Fibroblast of lung (primary cell): Measurements from ENCODE around the gene NR4A1. TPM values are rescaled to one million over a fixed set of nuclear protein-coding genes. Genes with fewer than 3 reads are reported as not detected.

Experiments
- DNase-seq, 2 donors: peaks; one replicate each; pipeline versions ENCODE4 v3.0.0 to v3.0.0-alpha.2; 2010; ENCODE audit warnings: low read depth in 2 of 2
- H2AFZ ChIP-seq: 2 replicates; pipeline ENCODE4 v1.5.1; 2012; ENCODE audit warnings: low read length, control low read depth, inconsistent platforms
- H3K27ac ChIP-seq: 2 replicates; pipeline ENCODE4 v1.5.1; 2011; ENCODE audit warnings: low read length, control low read depth; ENCODE audit not compliant: insufficient read depth
- H3K27me3 ChIP-seq: 2 replicates; pipeline ENCODE4 v1.5.1; 2011; ENCODE audit warnings: mild to moderate bottlenecking, low read length; ENCODE audit not compliant: control insufficient read depth, insufficient read depth
- H3K36me3 ChIP-seq: 2 replicates; pipeline ENCODE4 v1.5.1; 2011; ENCODE audit warnings: low read length; ENCODE audit not compliant: control insufficient read depth, insufficient read depth
- H3K4me1 ChIP-seq: 2 replicates; pipeline ENCODE4 v1.5.1; 2011; ENCODE audit warnings: low read length; ENCODE audit not compliant: control insufficient read depth, insufficient read depth; ENCODE audit errors: extremely low read depth
- H3K4me2 ChIP-seq: 2 replicates; pipeline ENCODE4 v1.5.1; 2011; ENCODE audit warnings: low read length, control low read depth; ENCODE audit not compliant: insufficient read depth; ENCODE audit errors: extremely low read depth
- H3K4me3 ChIP-seq, 4 experiments: fragments of 200-600 bp in 1 of 4; sonication (generic) in 1 of 4; replicated peaks in 1 of 4; 2 replicates each; pipeline ENCODE4 v1.5.1; 2011 to 2016; ENCODE audit warnings: low read length in 4 of 4, low read depth in 3 of 4, mild to moderate bottlenecking in 3 of 4, control low read depth in 2 of 4, inconsistent platforms in 1 of 4, mixed read lengths in 1 of 4; ENCODE audit not compliant: insufficient read depth in 1 of 4; ENCODE audit errors: control extremely low read depth in 1 of 4
- H3K79me2 ChIP-seq: 2 replicates; pipeline ENCODE4 v1.5.1; 2012; ENCODE audit warnings: mild to moderate bottlenecking, low read length, inconsistent platforms; ENCODE audit not compliant: control insufficient read depth, insufficient read depth
- H3K9ac ChIP-seq: 2 replicates; pipeline ENCODE4 v1.5.1; 2011; ENCODE audit warnings: mild to moderate bottlenecking, low read length, control low read depth; ENCODE audit not compliant: insufficient read depth
- H3K9me3 ChIP-seq: 2 replicates; pipeline ENCODE4 v1.5.1; 2012; ENCODE audit warnings: low read depth, low read length; ENCODE audit not compliant: control insufficient read depth, insufficient read depth
- H4K20me1 ChIP-seq: 2 replicates; pipeline ENCODE4 v1.5.1; 2011; ENCODE audit warnings: low read length; ENCODE audit not compliant: control insufficient read depth, insufficient read depth; ENCODE audit errors: extremely low read depth
- CTCF ChIP-seq, 2 donors: IDR thresholded peaks in 1 of 2; conservative IDR thresholded peaks in 1 of 2; 1 replicate in 1 of 2; 2 replicates in 1 of 2; pipeline ENCODE4 v1.5.1; 2011 to 2012; ENCODE audit warnings: low read length in 2 of 2, control low read depth in 1 of 2, inconsistent platforms in 1 of 2, low read depth in 1 of 2, mild to moderate bottlenecking in 1 of 2
- EZH2 ChIP-seq: IDR thresholded peaks from 2 replicates; pipeline ENCODE4 v1.5.1; 2012; ENCODE audit warnings: low read length, control low read depth, mild to moderate bottlenecking; ENCODE audit errors: missing control alignments
- polyA plus RNA-seq, 2 donors: library from polyadenylated mRNA; depleted of rRNA in 1 of 2; stranded (reverse) in 1 of 2; unstranded in 1 of 2; fragments of >200 nt; gene quantifications; 2 replicates each; pipeline ENCODE4 v1.2.1, GENCODE V29; 2011 to 2012; ENCODE audit warnings: missing spikeins in 1 of 2
- total RNA-seq: library from RNA; depleted of rRNA; stranded (reverse); fragments of >200 nt; gene quantifications from 2 replicates; pipeline ENCODE4 v1.2.1, GENCODE V29; 2014

The NR4A1 gene
- total and polyA plus RNA-seq, 2 donors (not counting 1 experiment from before 2014, with no cell fraction given) = 3.8 to 4.1 TPM

- DNase-seq = peak; percentile 49 to 73
- Histone ChIP-seq H3K4me3 (no peak overlapping the region), H3K27me3 (no peaks in the 10 kb centered on the region), H3K9ac (peak overlapping the region; percentile 42), H3K27ac (peak overlapping the region; percentile 62), H4K20me1 (no peaks in the 10 kb centered on the region), H3K9me3 (no peaks in the 10 kb centered on the region), H3K4me1 (peaks cover 39% of the 10 kb centered on the region), H3K79me2 (peaks cover 3% of the 10 kb centered on the region), H3K4me2 (peak overlapping the region; percentile 48), H2AFZ (no peak overlapping the region), H3K36me3 (peaks cover under 1% of the 10 kb centered on the region)
- TF ChIP-seq CTCF (conservative IDR thresholded peaks at IDR 0.05 in 1 of 2, IDR thresholded peaks at IDR 0.05 in 1 of 2; ENCODE audit: low read depth in 1 of 2, low read length in 2 of 2) = peak; percentile 95 to 99
- no peak for TF ChIP-seq EZH2
Observed at GRCh38 chr12:52082988-52083637, 31.9 kb downstream of the NR4A1 start.

- H3K4me2 ChIP-seq = no peak overlapping the region
Observed at GRCh38 chr12:52083638-52083996, 32.4 kb downstream of the NR4A1 start.

More at GRCh38 chr12:52083638-52083996, 32.4 kb downstream of the NR4A1 start:
- Histone ChIP-seq H4K20me1 (no peaks in the 10 kb centered on the region), H3K9me3 (no peaks in the 10 kb centered on the region), H3K27ac (no peak overlapping the region), H3K79me2 (peaks cover 3% of the 10 kb centered on the region), H3K4me1 (peaks cover 39% of the 10 kb centered on the region), H3K4me3 (no peak overlapping the region), H3K36me3 (no peaks in the 10 kb centered on the region), H3K27me3 (peaks cover 3% of the 10 kb centered on the region), H2AFZ (no peak overlapping the region), H3K9ac (no peak overlapping the region)
- TF ChIP-seq CTCF (conservative IDR thresholded peaks at IDR 0.05 in 1 of 2, IDR thresholded peaks at IDR 0.05 in 1 of 2; ENCODE audit: low read depth in 1 of 2, low read length in 2 of 2) (no peak), EZH2 (no peak)
- DNase-seq = no peak
